Measurements from ENCODE around the gene ENOX1.

- TF ChIP-seq, protein P1, sequence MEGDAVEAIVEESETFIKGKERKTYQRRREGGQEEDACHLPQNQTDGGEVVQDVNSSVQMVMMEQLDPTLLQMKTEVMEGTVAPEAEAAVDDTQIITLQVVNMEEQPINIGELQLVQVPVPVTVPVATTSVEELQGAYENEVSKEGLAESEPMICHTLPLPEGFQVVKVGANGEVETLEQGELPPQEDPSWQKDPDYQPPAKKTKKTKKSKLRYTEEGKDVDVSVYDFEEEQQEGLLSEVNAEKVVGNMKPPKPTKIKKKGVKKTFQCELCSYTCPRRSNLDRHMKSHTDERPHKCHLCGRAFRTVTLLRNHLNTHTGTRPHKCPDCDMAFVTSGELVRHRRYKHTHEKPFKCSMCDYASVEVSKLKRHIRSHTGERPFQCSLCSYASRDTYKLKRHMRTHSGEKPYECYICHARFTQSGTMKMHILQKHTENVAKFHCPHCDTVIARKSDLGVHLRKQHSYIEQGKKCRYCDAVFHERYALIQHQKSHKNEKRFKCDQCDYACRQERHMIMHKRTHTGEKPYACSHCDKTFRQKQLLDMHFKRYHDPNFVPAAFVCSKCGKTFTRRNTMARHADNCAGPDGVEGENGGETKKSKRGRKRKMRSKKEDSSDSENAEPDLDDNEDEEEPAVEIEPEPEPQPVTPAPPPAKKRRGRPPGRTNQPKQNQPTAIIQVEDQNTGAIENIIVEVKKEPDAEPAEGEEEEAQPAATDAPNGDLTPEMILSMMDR (IDR thresholded peaks at IDR 0.05) = no peak
- TF ChIP-seq POLR2A (IDR thresholded peaks at IDR 0.05) = no peak
Measured at GRCh38 chr13:43279696-43280095, 507.1 kb downstream of the ENOX1 start.
